ENCODE data around the gene XPNPEP3.

GRCh38 chr22:40911772-40912171 lies 54.8 kb downstream of the XPNPEP3 start:
- TF ChIP-seq EZH2 (IDR thresholded peaks at IDR 0.05; ENCODE audit: insufficient read depth, poor library complexity, severe bottlenecking) (no peak), EZH2phosphoT487 (IDR thresholded peaks at IDR 0.05; ENCODE audit: insufficient read depth, low read depth) (no peak)
